ENCODE results near the gene CNIH1. TPM values are rescaled to one million over a fixed set of nuclear protein-coding genes. Genes with fewer than 3 reads are reported as not detected.
"Not testable (repeated sequence)": the region's sequence is repeated elsewhere in the genome, so short reads cannot be mapped to it uniquely, and the experiment has no call there.

Gene CNIH1
- total RNA-seq, 4 donors from 2014 or later = 29.3 to 61.8 (median 59.5) TPM

- DNase-seq (ENCODE audit: low spot score in 2 of 2) = no peak
- TF ChIP-seq CTCF (IDR thresholded peaks at IDR 0.05) = no peak
- TF ChIP-seq POLR2A (IDR thresholded peaks at IDR 0.05) = no peak
- peak in 1 of 2 donors; percentile 7 for TF ChIP-seq EP300 (IDR thresholded peaks at IDR 0.05)
- H3K4me1 ChIP-seq = peaks cover 0 to 11% (median 5%) of the 10 kb centered on the region in 4 donors
- H3K27me3 ChIP-seq = no peaks in the 10 kb centered on the region
- 89 to 95% methylated on average over 8 of the region's 8 CpGs for WGBS, 2 donors
- no peak overlapping the region for H3K4me3 ChIP-seq
- H3K9me3 ChIP-seq = no peaks in the 10 kb centered on the region
- H3K27ac ChIP-seq = peak overlapping the region in 1 of 4 donors; percentile 47
- H3K36me3 ChIP-seq = no peaks in the 10 kb centered on the region
Observed at GRCh38 chr14:54447231-54447692, 6.1 kb upstream of the CNIH1 start.

GRCh38 chr14:54446161-54446693 is 5.1 kb upstream of the CNIH1 start:
- no peak for DNase-seq (ENCODE audit: low spot score in 2 of 2)
- Histone ChIP-seq H3K9me3 (no peaks in the 10 kb centered on the region), H3K27ac (peak overlapping the region in 3 of 4 donors; percentile 26 to 49 (median 47)), H3K27me3 (no peaks in the 10 kb centered on the region), H3K4me1 (peaks cover 0 to 11% (median 5%) of the 10 kb centered on the region in 4 donors), H3K36me3 (no peaks in the 10 kb centered on the region), H3K4me3 (no peak overlapping the region)
- no peak for TF ChIP-seq EP300 (IDR thresholded peaks at IDR 0.05)
- no peak for TF ChIP-seq POLR2A (IDR thresholded peaks at IDR 0.05)
- no peak for TF ChIP-seq CTCF (IDR thresholded peaks at IDR 0.05)
- 23 to 25% methylated on average over 5 of the region's 5 CpGs for WGBS, 2 donors

- no peaks in the 10 kb centered on the region for H3K27me3 ChIP-seq
- peaks cover 0 to 19% (median 10%) of the 10 kb centered on the region in 4 donors for H3K4me1 ChIP-seq
- H3K36me3 ChIP-seq = no peaks in the 10 kb centered on the region
- no peaks in the 10 kb centered on the region for H3K9me3 ChIP-seq
- TF ChIP-seq POLR2A (IDR thresholded peaks at IDR 0.05) (no peak), CTCF (IDR thresholded peaks at IDR 0.05) (no peak), EP300 (IDR thresholded peaks at IDR 0.05) (no peak)
- WGBS, 2 donors = 68 to 70% methylated on average over 7 of the region's 7 CpGs
- DNase-seq (ENCODE audit: low spot score in 2 of 2) = no peak
- H3K27ac ChIP-seq = peak overlapping the region in 1 of 4 donors; percentile 21
- H3K4me3 ChIP-seq = no peak overlapping the region
Observed at GRCh38 chr14:54444681-54445080, 3.5 kb upstream of the CNIH1 start.

GRCh38 chr14:54443981-54444380 is 2.8 kb upstream of the CNIH1 start:
- H3K4me1 ChIP-seq = peaks cover 0 to 26% (median 11%) of the 10 kb centered on the region in 4 donors
- H3K27me3 ChIP-seq = no peaks in the 10 kb centered on the region
- TF ChIP-seq POLR2A (IDR thresholded peaks at IDR 0.05) = no peak
- no peak for TF ChIP-seq EP300 (IDR thresholded peaks at IDR 0.05)
- TF ChIP-seq CTCF (IDR thresholded peaks at IDR 0.05) = no peak
- 72 to 80% methylated on average over 18 of the region's 18 CpGs for WGBS, 2 donors
- no peaks in the 10 kb centered on the region for H3K9me3 ChIP-seq
- DNase-seq (ENCODE audit: low spot score in 2 of 2) = no peak
- no peak overlapping the region for H3K27ac ChIP-seq
- no peaks in the 10 kb centered on the region for H3K36me3 ChIP-seq
- H3K4me3 ChIP-seq = no peak overlapping the region

- H3K9me3 ChIP-seq; H3K27ac ChIP-seq; H3K36me3 ChIP-seq; H3K27me3 ChIP-seq; H3K4me3 ChIP-seq; DNase-seq (ENCODE audit: low spot score in 2 of 2): not testable (repeated sequence)
- 93 to 98% methylated on average over 3 to 8 of the region's 23 CpGs for WGBS, 2 donors
- H3K4me1 ChIP-seq = peaks cover 0 to 34% (median 11%) of the 10 kb centered on the region in 4 donors
Observed at GRCh38 chr14:54442961-54443360, 1.8 kb upstream of the CNIH1 start.

Data from tibial nerve (tissue), 4 donors.